HepG2 (cell line): ENCODE data around the gene KIAA0825. TPM values are rescaled to one million over a fixed set of nuclear protein-coding genes. Genes with fewer than 3 reads are reported as not detected.

Source experiments
- ATAC-seq: fragments of 200-7000 bp; cut with Tn5 transposase; 3 replicates; pipeline ENCODE4 v1.9.1; 2020; ENCODE audit warnings: mild to moderate bottlenecking, moderate library complexity
- BruUV-seq: library from RNA; stranded (reverse); fragments of 400-500 nt; replicated peaks from 2 replicates; lab custom pipeline; 2021; lab: Mats Ljungman, UMichigan
- CTCF ChIA-PET: fragments of 300-600 bp; formaldehyde crosslinking; extraction: SDS; loops from one replicate; lab custom pipeline; 2021; ENCODE audit warnings: low total read pairs, inconsistent platforms, low intra/inter-chr PET ratio; lab: Yijun Ruan, JAX
- POLR2A ChIA-PET: fragments of 350-600 bp; sonication (Branson Sonifier 250); formaldehyde crosslinking; loops from one replicate; lab custom pipeline; 2020; ENCODE audit warnings: antibody characterized with exemption, inconsistent platforms; lab: Yijun Ruan, JAX
- DNase-seq: peaks from one replicate; pipeline ENCODE4 v3.0.0-alpha.2; 2015; ENCODE audit warnings: low spot score
- FAIRE-seq: peaks from 3 replicates; lab custom pipeline; 2011; peaks lifted over from hg19 to GRCh38; lab: Jason Lieb, UNC
- H2AFZ ChIP-seq: one replicate; pipeline ENCODE4 v1.6.1; 2011; ENCODE audit warnings: low read length, inconsistent platforms
- H3K27ac ChIP-seq: fragments of 300-600 bp; 3 replicates; pipeline ENCODE4 v1.8.0; 2011; ENCODE audit warnings: mixed run types, mild to moderate bottlenecking, mixed read lengths, low read length, inconsistent platforms; ENCODE audit not compliant: insufficient read depth; ENCODE audit errors: extremely low read length
- H3K27me3 ChIP-seq, 2 experiments: fragments of 200-600 bp in 1 of 2; 2 replicates in 1 of 2; 3 replicates in 1 of 2; pipeline versions ENCODE4 v1.6.0 to v1.8.0; 2011; ENCODE audit warnings: low read length in 2 of 2, mild to moderate bottlenecking in 2 of 2, moderate library complexity in 2 of 2, inconsistent platforms in 1 of 2; ENCODE audit not compliant: insufficient read depth in 2 of 2, control insufficient read depth in 1 of 2
- H3K36me3 ChIP-seq, 2 experiments: fragments of 200-600 bp in 1 of 2; replicated peaks in 1 of 2; 2 replicates in 1 of 2; 3 replicates in 1 of 2; pipeline versions ENCODE4 v1.5.1 to v1.8.0; 2011; ENCODE audit warnings: low read length in 2 of 2, inconsistent platforms in 1 of 2; ENCODE audit not compliant: insufficient read depth in 2 of 2, control insufficient read depth in 1 of 2
- H3K4me1 ChIP-seq: 2 replicates; pipeline ENCODE4 v1.5.1; 2012; ENCODE audit warnings: low read length, inconsistent platforms; ENCODE audit not compliant: insufficient read depth
- H3K4me2 ChIP-seq: 2 replicates; pipeline ENCODE4 v1.6.0; 2011; ENCODE audit warnings: low read depth, low read length, inconsistent platforms
- H3K4me3 ChIP-seq, 3 experiments: fragments of 200-600 bp in 1 of 3; sonication (generic), shearing (Covaris generic) in 1 of 3; replicated peaks in 1 of 3; 2 replicates each; pipeline ENCODE4 v1.5.1; 2011 to 2016; ENCODE audit warnings: low read length in 3 of 3, inconsistent platforms in 2 of 3, low read depth in 2 of 3, mild to moderate bottlenecking in 2 of 3, control low read depth in 1 of 3, mixed read lengths in 1 of 3; ENCODE audit not compliant: insufficient read depth in 1 of 3
- H3K79me2 ChIP-seq: one replicate; pipeline ENCODE4 v1.6.1; 2011; ENCODE audit warnings: low read length, inconsistent platforms; ENCODE audit not compliant: insufficient read depth
- H3K9ac ChIP-seq: 2 replicates; pipeline ENCODE4 v1.6.0; 2011; ENCODE audit warnings: mild to moderate bottlenecking, low read depth, low read length, inconsistent platforms; ENCODE audit not compliant: insufficient read depth
- H3K9me3 ChIP-seq: 2 replicates; pipeline ENCODE4 v1.5.1; 2012; ENCODE audit warnings: mild to moderate bottlenecking, low read length
- H4K20me1 ChIP-seq: 2 replicates; pipeline ENCODE4 v1.6.0; 2011; ENCODE audit warnings: inconsistent platforms, mild to moderate bottlenecking, low read length, moderate library complexity; ENCODE audit not compliant: insufficient read depth
- EHMT2 ChIP-seq: fragments of 200-600 bp; sonication (generic); IDR thresholded peaks from 2 replicates; pipeline ENCODE4 v1.7.0; 2017; ENCODE audit warnings: antibody characterized with exemption, low read depth, low read length, borderline replicate concordance
- ETV5 ChIP-seq: IDR thresholded peaks from 2 replicates; pipeline ENCODE4 v1.6.1; 2018; ENCODE audit warnings: missing biosample characterization, missing genetic modification reagents, inconsistent platforms, borderline replicate concordance
- EZH2 ChIP-seq: conservative IDR thresholded peaks from 2 replicates; pipeline ENCODE4 v1.6.1; 2012; ENCODE audit warnings: mild to moderate bottlenecking, low read depth, low read length, moderate library complexity
- FOSL1 ChIP-seq: sonication (generic); formaldehyde crosslinking; IDR thresholded peaks from 2 replicates; pipeline ENCODE4 v1.9.0; 2021; ENCODE audit warnings: missing genetic modification reagents, borderline replicate concordance
- KDM4B ChIP-seq: sonication (generic); formaldehyde crosslinking; IDR thresholded peaks from 2 replicates; pipeline ENCODE4 v1.4.0; 2020; ENCODE audit warnings: missing genetic modification reagents
- PATZ1 ChIP-seq: sonication (generic); formaldehyde crosslinking; IDR thresholded peaks from 2 replicates; pipeline ENCODE4 v1.4.0; 2020; ENCODE audit warnings: missing genetic modification reagents
- RAD51 ChIP-seq: fragments of 450-650 bp; IDR thresholded peaks from 2 replicates; pipeline ENCODE4 v1.6.1; 2016; ENCODE audit warnings: borderline replicate concordance
- RBM22 ChIP-seq: fragments of 200-400 bp; formaldehyde crosslinking; optimal IDR thresholded peaks from 2 replicates; pipeline ENCODE3; 2017; ENCODE audit warnings: mild to moderate bottlenecking, low read length, moderate library complexity
- SMARCC2 ChIP-seq: fragments of 450-650 bp; IDR thresholded peaks from 2 replicates; pipeline ENCODE4 v1.6.1; 2017; ENCODE audit warnings: antibody characterized with exemption, mild to moderate bottlenecking
- ZKSCAN1 ChIP-seq: fragments of 150-350 bp; IDR thresholded peaks from 2 replicates; pipeline ENCODE4 v1.6.1; 2014; ENCODE audit warnings: low read length
- ZNF292 ChIP-seq: sonication (generic); formaldehyde crosslinking; IDR thresholded peaks from 2 replicates; pipeline ENCODE4 v1.8.1; 2022; ENCODE audit warnings: mild to moderate bottlenecking, low read depth, missing genetic modification reagents, borderline replicate concordance
- ZNF678 ChIP-seq: sonication (generic); formaldehyde crosslinking; IDR thresholded peaks from 2 replicates; pipeline ENCODE4 v1.4.0; 2020; ENCODE audit warnings: mild to moderate bottlenecking, missing genetic modification reagents
- ZNF687 ChIP-seq: sonication (generic); formaldehyde crosslinking; IDR thresholded peaks from 2 replicates; pipeline ENCODE4 v1.5.1; 2020; ENCODE audit warnings: mild to moderate bottlenecking, missing genetic modification reagents, moderate library complexity
- ZNF83 ChIP-seq: sonication (generic); formaldehyde crosslinking; IDR thresholded peaks from 2 replicates; pipeline ENCODE4 v1.4.0; 2020; ENCODE audit warnings: missing genetic modification reagents, mild to moderate bottlenecking, borderline replicate concordance
- ZNF883 ChIP-seq: sonication (generic); formaldehyde crosslinking; IDR thresholded peaks from 2 replicates; pipeline ENCODE4 v1.5.1; 2020; ENCODE audit warnings: mild to moderate bottlenecking, missing genetic modification reagents; ENCODE audit errors: not compliant biosample characterization
- ZSCAN20 ChIP-seq: sonication (generic); formaldehyde crosslinking; IDR thresholded peaks from 2 replicates; pipeline ENCODE4 v1.4.0; 2020; ENCODE audit warnings: missing genetic modification reagents, mild to moderate bottlenecking, borderline replicate concordance
- in situ Hi-C: cut with HindIII; loops from 2 replicates; pipeline ENCODE4 v1.10.0; 2017; ENCODE audit warnings: low pct_unique_long_range_greater_than_20kb; ENCODE audit not compliant: extremely low pct_ligation_motif_present
- intact Hi-C: fragments of 100-400 bp; cut with micrococcal nuclease; formaldehyde crosslinking; loops from one replicate; pipeline ENCODE4 v1.10.0; 2022; ENCODE audit not compliant: unreplicated experiment
- polyA plus RNA-seq, 8 experiments: library from polyadenylated mRNA; depleted of rRNA in 3 of 8; stranded (reverse) in 7 of 8; unstranded in 1 of 8; fragments of >200 nt; fragmentation: Illumina TruSeq in 4 of 8; extraction: Trizol in 4 of 8; gene quantifications; 2 replicates each; pipeline versions ENCODE4 v1.2.1 to v1.2.3, GENCODE V29; 2011 to 2016; ENCODE audit warnings: low read depth in 4 of 8, missing spikeins in 1 of 8, mixed read lengths in 1 of 8; ENCODE audit not compliant: insufficient read depth in 1 of 8
- total RNA-seq, 5 experiments: library from RNA; depleted of rRNA; stranded (reverse); fragments of >200 nt; fragmentation: Illumina TruSeq; extraction: Trizol; gene quantifications; 2 replicates each; pipeline ENCODE4 v1.2.3, GENCODE V29; 2016; ENCODE audit warnings: low read depth in 1 of 5

KIAA0825 gene
- total and polyA plus RNA-seq, 2 of the 13 experiments (the other 11 are each of a cell fraction or from before 2014, with no cell fraction given): 0.05 to 0.51 TPM

GRCh38 chr5:94473936-94474335, 144.5 kb downstream of the KIAA0825 start:
- ATAC-seq (no peak), FAIRE-seq (no peak), DNase-seq (no peak)
- no peak for TF ChIP-seq KDM4B (CRISPR knock-in tag)
- no peak for TF ChIP-seq PATZ1 (CRISPR knock-in tag)
- no peak for TF ChIP-seq ZNF687 (CRISPR knock-in tag)
- TF ChIP-seq FOSL1: no peak
- no peak for TF ChIP-seq ZNF678
- TF ChIP-seq SMARCC2: no peak
- no peak for TF ChIP-seq RAD51
- no peak for TF ChIP-seq ZSCAN20
- TF ChIP-seq ZNF883 (CRISPR knock-in tag): no peak
- TF ChIP-seq RBM22: no peak
- TF ChIP-seq EZH2: no peak
- TF ChIP-seq ZNF83: no peak
- TF ChIP-seq EHMT2: no peak
- no peak for TF ChIP-seq ZKSCAN1
- no peak for TF ChIP-seq ETV5 (CRISPR knock-in tag)
- TF ChIP-seq ZNF292: no peak
- in situ Hi-C loops (no loop called here), intact Hi-C loops (no loop called here)
- no peaks in the 10 kb centered on the region for H3K4me1 ChIP-seq
- no TSS peak for BruUV-seq
- H4K20me1 ChIP-seq: no peaks in the 10 kb centered on the region
- no peak overlapping the region for H3K4me3 ChIP-seq
- H3K27ac ChIP-seq: no peak overlapping the region
- no peaks in the 10 kb centered on the region for H3K27me3 ChIP-seq
- ChIA-PET POLR2A (no interaction called here), CTCF (no interaction called here)
- no peaks in the 10 kb centered on the region for H3K79me2 ChIP-seq
- no peaks in the 10 kb centered on the region for H3K36me3 ChIP-seq
- no peak overlapping the region for H3K4me2 ChIP-seq
- H2AFZ ChIP-seq: no peak overlapping the region
- no peak overlapping the region for H3K9ac ChIP-seq
- no peaks in the 10 kb centered on the region for H3K9me3 ChIP-seq
